ENCODE measurements around the gene ARHGAP44. TPM values are rescaled to one million over a fixed set of nuclear protein-coding genes. Genes with fewer than 3 reads are reported as not detected.

Gene ARHGAP44
- total and polyA plus RNA-seq, 2 of the 13 experiments (the other 11 are each of a cell fraction or from before 2014, with no cell fraction given) = 0.79 to 3.1 TPM

- no peak for TF ChIP-seq CAMTA2 (CRISPR knock-in tag; IDR thresholded peaks at IDR 0.05; ENCODE audit: borderline replicate concordance)
- TF ChIP-seq ZNF761 (CRISPR knock-in tag; conservative IDR thresholded peaks at IDR 0.05) = no peak
- no peak for TF ChIP-seq HMGXB3 (CRISPR knock-in tag; IDR thresholded peaks at IDR 0.05; ENCODE audit: borderline replicate concordance)
- no peak for TF ChIP-seq KDM6A (CRISPR knock-in tag; IDR thresholded peaks at IDR 0.05; ENCODE audit: low read depth)
- TF ChIP-seq HIC2 (CRISPR knock-in tag; IDR thresholded peaks at IDR 0.05; ENCODE audit: low read depth) = no peak
- no peak for TF ChIP-seq RERE (CRISPR knock-in tag; IDR thresholded peaks at IDR 0.05; ENCODE audit: low read depth)
- no peak for TF ChIP-seq MLX (CRISPR knock-in tag; IDR thresholded peaks at IDR 0.05)
- TF ChIP-seq ELF1 (CRISPR knock-in tag; IDR thresholded peaks at IDR 0.05) = peak; percentile 35; the same call in 1 of the 2 replicates
- TF ChIP-seq FIP1L1 (IDR thresholded peaks at IDR 0.05; ENCODE audit: borderline replicate concordance, insufficient read depth, low read depth, low read length) = no peak
- TF ChIP-seq ZNF549 (CRISPR knock-in tag; IDR thresholded peaks at IDR 0.05) = no peak
- TF ChIP-seq, protein P1, sequence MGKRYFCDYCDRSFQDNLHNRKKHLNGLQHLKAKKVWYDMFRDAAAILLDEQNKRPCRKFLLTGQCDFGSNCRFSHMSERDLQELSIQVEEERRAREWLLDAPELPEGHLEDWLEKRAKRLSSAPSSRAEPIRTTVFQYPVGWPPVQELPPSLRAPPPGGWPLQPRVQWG (CRISPR knock-in tag; IDR thresholded peaks at IDR 0.05; ENCODE audit: borderline replicate concordance, low read depth) = no peak
- TF ChIP-seq NPAS2 (CRISPR knock-in tag; IDR thresholded peaks at IDR 0.05; ENCODE audit: borderline replicate concordance) = no peak
- TF ChIP-seq ZSCAN29 (CRISPR knock-in tag; conservative IDR thresholded peaks at IDR 0.05) = no peak
- TF ChIP-seq, protein P2, sequence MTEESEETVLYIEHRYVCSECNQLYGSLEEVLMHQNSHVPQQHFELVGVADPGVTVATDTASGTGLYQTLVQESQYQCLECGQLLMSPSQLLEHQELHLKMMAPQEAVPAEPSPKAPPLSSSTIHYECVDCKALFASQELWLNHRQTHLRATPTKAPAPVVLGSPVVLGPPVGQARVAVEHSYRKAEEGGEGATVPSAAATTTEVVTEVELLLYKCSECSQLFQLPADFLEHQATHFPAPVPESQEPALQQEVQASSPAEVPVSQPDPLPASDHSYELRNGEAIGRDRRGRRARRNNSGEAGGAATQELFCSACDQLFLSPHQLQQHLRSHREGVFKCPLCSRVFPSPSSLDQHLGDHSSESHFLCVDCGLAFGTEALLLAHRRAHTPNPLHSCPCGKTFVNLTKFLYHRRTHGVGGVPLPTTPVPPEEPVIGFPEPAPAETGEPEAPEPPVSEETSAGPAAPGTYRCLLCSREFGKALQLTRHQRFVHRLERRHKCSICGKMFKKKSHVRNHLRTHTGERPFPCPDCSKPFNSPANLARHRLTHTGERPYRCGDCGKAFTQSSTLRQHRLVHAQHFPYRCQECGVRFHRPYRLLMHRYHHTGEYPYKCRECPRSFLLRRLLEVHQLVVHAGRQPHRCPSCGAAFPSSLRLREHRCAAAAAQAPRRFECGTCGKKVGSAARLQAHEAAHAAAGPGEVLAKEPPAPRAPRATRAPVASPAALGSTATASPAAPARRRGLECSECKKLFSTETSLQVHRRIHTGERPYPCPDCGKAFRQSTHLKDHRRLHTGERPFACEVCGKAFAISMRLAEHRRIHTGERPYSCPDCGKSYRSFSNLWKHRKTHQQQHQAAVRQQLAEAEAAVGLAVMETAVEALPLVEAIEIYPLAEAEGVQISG (CRISPR knock-in tag; IDR thresholded peaks at IDR 0.05) = peak; percentile 70; the same call in 1 of the 2 replicates
These were observed 220 bp upstream of the ARHGAP44 start (continued) for GRCh38 chr17:12789075-12789480.

Data from HepG2 (cell line).